NT2/D1 (cell line): ENCODE data around the gene CCNE1.

ENCODE experiments used
- DNase-seq: peaks from one replicate; pipeline ENCODE4 v3.0.0-alpha.2; 2011; ENCODE audit warnings: low read depth, low spot score
- H3K27me3 ChIP-seq: 2 replicates; pipeline ENCODE4 v1.6.0; 2011; ENCODE audit warnings: mild to moderate bottlenecking; ENCODE audit not compliant: insufficient read length, insufficient read depth
- H3K36me3 ChIP-seq: 2 replicates; pipeline ENCODE4 v1.6.1; 2011; ENCODE audit warnings: mild to moderate bottlenecking, low read length, mixed read lengths; ENCODE audit not compliant: insufficient read depth, insufficient read length
- H3K4me1 ChIP-seq: 2 replicates; pipeline ENCODE4 v1.5.1; 2011; ENCODE audit not compliant: insufficient read depth, insufficient read length
- H3K4me3 ChIP-seq: 2 replicates; pipeline ENCODE4 v1.5.1; 2011; ENCODE audit warnings: low read depth; ENCODE audit not compliant: insufficient read length
- H3K9ac ChIP-seq: 2 replicates; pipeline ENCODE4 v1.6.0; 2011; ENCODE audit warnings: low read depth; ENCODE audit not compliant: insufficient read length
- H3K9me3 ChIP-seq: 2 replicates; pipeline ENCODE4 v1.5.1; 2011; ENCODE audit warnings: mild to moderate bottlenecking, low read length; ENCODE audit not compliant: insufficient read depth
- SUZ12 ChIP-seq: IDR thresholded peaks from 2 replicates; pipeline ENCODE4 v1.6.1; 2011; ENCODE audit not compliant: insufficient read length, insufficient read depth; ENCODE audit errors: extremely low read depth
- YY1 ChIP-seq: IDR thresholded peaks from 2 replicates; pipeline ENCODE4 v1.6.1; 2011; ENCODE audit not compliant: insufficient read length, insufficient read depth
- ZNF274 ChIP-seq: IDR thresholded peaks from 2 replicates; pipeline ENCODE4 v1.6.1; 2011; ENCODE audit warnings: mild to moderate bottlenecking, low read depth, low read length

CCNE1 gene

GRCh38 chr19:29844891-29845573, 33.2 kb downstream of the CCNE1 start:
- Histone ChIP-seq H3K4me3 (peak overlapping the region; percentile 42), H3K4me1 (peaks cover 9% of the 10 kb centered on the region), H3K36me3 (no peaks in the 10 kb centered on the region), H3K9me3 (no peaks in the 10 kb centered on the region), H3K9ac (peak overlapping the region; percentile 71), H3K27me3 (peaks cover 19% of the 10 kb centered on the region)
- peak; percentile 70 for DNase-seq
- TF ChIP-seq YY1 (no peak), SUZ12 (no peak), ZNF274 (no peak)

GRCh38 chr19:29845574-29846176, 33.9 kb downstream of the CCNE1 start:
- DNase-seq, result no peak
- Histone ChIP-seq H3K9ac (peak overlapping the region; percentile 71), H3K4me1 (peaks cover 6% of the 10 kb centered on the region), H3K4me3 (peak overlapping the region; percentile 42), H3K27me3 (peaks cover 19% of the 10 kb centered on the region), H3K9me3 (no peaks in the 10 kb centered on the region), H3K36me3 (no peaks in the 10 kb centered on the region)
- TF ChIP-seq ZNF274, result no peak
- TF ChIP-seq SUZ12, result no peak

DNA sequence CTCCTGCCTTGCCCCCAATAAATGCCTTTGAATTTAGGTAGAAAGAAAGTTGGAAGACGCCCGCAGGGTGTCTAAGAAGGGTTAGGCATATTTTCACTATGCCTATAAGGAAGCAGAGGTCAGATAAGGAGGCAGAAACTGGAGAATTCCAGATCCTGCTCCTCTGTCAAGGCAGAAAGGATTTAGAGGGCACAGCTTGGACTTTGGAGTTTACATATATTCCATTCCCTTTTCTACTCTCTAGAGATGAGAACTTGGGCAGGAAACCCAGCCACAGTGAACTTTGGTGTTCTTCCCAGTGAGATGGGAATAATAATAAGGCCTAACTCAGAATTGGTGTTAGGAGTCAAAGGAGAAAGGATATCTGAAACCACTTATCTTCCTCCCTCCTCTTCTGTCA, 37.4 kb downstream of the CCNE1 start:
- Histone ChIP-seq H3K4me1 (no peaks in the 10 kb centered on the region), H3K9me3 (no peaks in the 10 kb centered on the region), H3K36me3 (no peaks in the 10 kb centered on the region), H3K9ac (no peak overlapping the region), H3K4me3 (no peak overlapping the region), H3K27me3 (peaks cover under 1% of the 10 kb centered on the region)
- TF ChIP-seq YY1 (no peak), SUZ12 (no peak), ZNF274 (no peak)
- DNase-seq, result no peak

GRCh38 chr19:29850482-29850881, 38.7 kb downstream of the CCNE1 start:
- no peak for TF ChIP-seq SUZ12
- no peak for TF ChIP-seq YY1
- TF ChIP-seq ZNF274, result no peak
- no peaks in the 10 kb centered on the region for H3K9me3 ChIP-seq
- no peaks in the 10 kb centered on the region for H3K36me3 ChIP-seq
- no peak overlapping the region for H3K9ac ChIP-seq
- H3K4me3 ChIP-seq, result no peak overlapping the region
- no peaks in the 10 kb centered on the region for H3K4me1 ChIP-seq
- H3K27me3 ChIP-seq, result no peaks in the 10 kb centered on the region
- no peak for DNase-seq

GRCh38 chr19:29851769-29852521, 40.2 kb downstream of the CCNE1 start:
- DNase-seq, result no peak
- no peak overlapping the region for H3K9ac ChIP-seq
- no peaks in the 10 kb centered on the region for H3K27me3 ChIP-seq
- no peak overlapping the region for H3K4me3 ChIP-seq
- H3K36me3 ChIP-seq, result no peaks in the 10 kb centered on the region
- TF ChIP-seq YY1 (no peak), ZNF274 (no peak), SUZ12 (no peak)
- no peaks in the 10 kb centered on the region for H3K4me1 ChIP-seq
- no peaks in the 10 kb centered on the region for H3K9me3 ChIP-seq

DNA sequence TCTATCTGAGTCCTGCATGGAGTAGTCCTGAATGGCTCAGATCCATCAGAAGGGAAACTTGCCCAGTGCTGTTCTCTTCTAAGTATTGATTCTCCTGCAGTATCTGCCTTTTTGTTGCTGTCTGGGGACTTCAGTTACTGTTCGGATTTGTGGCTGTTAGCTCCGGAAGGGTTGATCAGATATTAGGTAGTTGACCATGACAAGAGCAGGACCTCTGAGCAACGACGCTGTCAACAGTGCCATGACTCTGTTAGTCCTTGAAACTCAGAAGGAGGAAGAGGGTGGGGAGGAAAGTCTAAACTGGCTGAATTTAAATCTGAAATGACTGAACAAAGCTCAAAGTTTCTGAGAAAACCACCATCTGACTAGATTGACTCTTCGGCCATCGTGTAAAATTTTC, 42.2 kb downstream of the CCNE1 start:
- no peaks in the 10 kb centered on the region for H3K36me3 ChIP-seq
- no peak overlapping the region for H3K4me3 ChIP-seq
- no peak for DNase-seq
- no peaks in the 10 kb centered on the region for H3K27me3 ChIP-seq
- no peak overlapping the region for H3K9ac ChIP-seq
- TF ChIP-seq ZNF274 (no peak), YY1 (no peak), SUZ12 (no peak)
- H3K4me1 ChIP-seq, result peaks cover 5% of the 10 kb centered on the region
- no peaks in the 10 kb centered on the region for H3K9me3 ChIP-seq

DNA sequence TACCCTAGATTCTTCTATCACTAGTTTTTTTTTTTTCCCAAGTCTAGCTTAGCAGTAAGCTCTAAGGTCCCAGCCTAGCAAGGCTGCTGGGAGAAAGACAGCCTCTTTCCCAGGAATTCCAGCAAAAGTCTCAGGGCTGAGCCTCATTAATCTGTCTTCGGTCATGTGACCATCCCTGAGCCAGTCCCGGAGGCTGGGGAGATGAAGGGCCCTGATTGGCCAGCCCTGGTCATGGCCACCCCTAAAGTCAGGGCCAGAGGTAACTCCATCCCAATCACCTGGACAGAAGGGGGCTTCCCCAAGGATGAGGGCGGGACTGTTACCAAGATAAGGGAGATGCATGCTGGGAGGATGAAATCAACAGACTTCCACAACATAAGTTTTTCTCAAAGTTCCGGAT, 43.3 kb downstream of the CCNE1 start:
- Histone ChIP-seq H3K36me3 (no peaks in the 10 kb centered on the region), H3K27me3 (no peaks in the 10 kb centered on the region), H3K9ac (no peak overlapping the region), H3K4me3 (no peak overlapping the region), H3K9me3 (no peaks in the 10 kb centered on the region), H3K4me1 (peaks cover 5% of the 10 kb centered on the region)
- TF ChIP-seq ZNF274 (no peak), YY1 (no peak), SUZ12 (no peak)
- DNase-seq, result no peak
